H1 (cell line): ENCODE measurements around the gene SMYD1. TPM values are rescaled to one million over a fixed set of nuclear protein-coding genes. Genes with fewer than 3 reads are reported as not detected.

Experiments
- CTCF ChIA-PET: fragments of 300-600 bp; sonication (Branson Sonifier 250); formaldehyde crosslinking; loops from one replicate; lab custom pipeline; 2021; ENCODE audit not compliant: partially characterized antibody; lab: Charles Lee
- POLR2A ChIA-PET: fragments of 300-600 bp; sonication (Branson Sonifier 250); formaldehyde crosslinking; loops from one replicate; lab custom pipeline; 2021; ENCODE audit warnings: inconsistent platforms; ENCODE audit not compliant: partially characterized antibody; lab: Charles Lee
- DNase-seq, 2 experiments: peaks; one replicate each; pipeline versions ENCODE4 v3.0.0 to v3.0.0-alpha.2; 2010 to 2022; ENCODE audit warnings: low spot score in 2 of 2, low read depth in 1 of 2, mixed read lengths in 1 of 2
- FAIRE-seq: peaks from 2 replicates; lab custom pipeline; 2011; peaks lifted over from hg19 to GRCh38; lab: Jason Lieb, UNC
- H2AFZ ChIP-seq: 2 replicates; pipeline ENCODE4 v1.8.1; 2012; ENCODE audit warnings: low read length, inconsistent platforms
- H2AK5ac ChIP-seq: 2 replicates; pipeline ENCODE4 v1.6.1; 2013; ENCODE audit warnings: low read depth, low read length
- H2BK120ac ChIP-seq: replicated peaks from 2 replicates; pipeline ENCODE3; 2013; ENCODE audit warnings: low read depth, low read length, inconsistent platforms
- H2BK12ac ChIP-seq: 2 replicates; pipeline ENCODE4 v1.6.1; 2013; ENCODE audit warnings: low read depth, low read length
- H2BK15ac ChIP-seq: 2 replicates; pipeline ENCODE4 v1.6.1; 2013; ENCODE audit warnings: low read length
- H2BK20ac ChIP-seq: 2 replicates; pipeline ENCODE4 v1.6.1; 2013; ENCODE audit warnings: low read length
- H2BK5ac ChIP-seq: 2 replicates; pipeline ENCODE4 v1.6.1; 2013; ENCODE audit warnings: low read depth, low read length
- H3K14ac ChIP-seq: 2 replicates; pipeline ENCODE4 v1.6.1; 2013; ENCODE audit warnings: inconsistent platforms; ENCODE audit not compliant: insufficient read length
- H3K18ac ChIP-seq: 2 replicates; pipeline ENCODE4 v1.6.1; 2013; ENCODE audit warnings: low read length; ENCODE audit errors: extremely low read depth
- H3K23ac ChIP-seq: 2 replicates; pipeline ENCODE4 v1.6.1; 2013; ENCODE audit warnings: inconsistent platforms; ENCODE audit not compliant: insufficient read length
- H3K23me2 ChIP-seq: 2 replicates; pipeline ENCODE4 v1.6.1; 2013; ENCODE audit warnings: low read depth, low read length
- H3K27ac ChIP-seq: 2 replicates; pipeline ENCODE4 v1.6.1; 2011; ENCODE audit warnings: low read depth, low read length, inconsistent platforms
- H3K27me3 ChIP-seq, 4 experiments: replicated peaks in 1 of 4; 1 replicate in 1 of 4; 2 replicates in 3 of 4; pipeline versions ENCODE4 v1.6.1 to v1.8.1; 2011 to 2013; ENCODE audit warnings: low read length in 3 of 4, mild to moderate bottlenecking in 3 of 4, inconsistent platforms in 2 of 4, mixed read lengths in 2 of 4, moderate library complexity in 1 of 4; ENCODE audit not compliant: control insufficient read depth in 3 of 4, insufficient read depth in 3 of 4; ENCODE audit errors: extremely low read depth in 1 of 4
- H3K36me3 ChIP-seq, 4 experiments: 2 replicates each; pipeline versions ENCODE4 v1.6.1 to v1.8.1; 2011 to 2013; ENCODE audit warnings: mild to moderate bottlenecking in 4 of 4, low read length in 3 of 4, moderate library complexity in 2 of 4, control low read depth in 1 of 4, inconsistent platforms in 1 of 4; ENCODE audit not compliant: insufficient read depth in 4 of 4, control insufficient read depth in 2 of 4
- H3K4ac ChIP-seq: replicated peaks from 2 replicates; pipeline ENCODE3; 2013; ENCODE audit warnings: low read length, low read depth, mixed read lengths, inconsistent platforms; ENCODE audit not compliant: insufficient read length
- H3K4me1 ChIP-seq, 4 experiments: replicated peaks in 1 of 4; 1 replicate in 1 of 4; 2 replicates in 3 of 4; pipeline versions ENCODE4 v1.6.1 to v1.8.1; 2011 to 2013; ENCODE audit warnings: low read length in 3 of 4, inconsistent platforms in 2 of 4, mixed read lengths in 1 of 4; ENCODE audit not compliant: insufficient read depth in 4 of 4, control insufficient read depth in 3 of 4
- H3K4me2 ChIP-seq, 2 experiments: 2 replicates each; pipeline versions ENCODE4 v1.6.1 to v1.8.1; 2011 to 2013; ENCODE audit warnings: low read depth in 2 of 2, low read length in 2 of 2, control low read depth in 1 of 2, inconsistent platforms in 1 of 2, mild to moderate bottlenecking in 1 of 2; ENCODE audit not compliant: insufficient read depth in 1 of 2
- H3K4me3 ChIP-seq, 4 experiments: fragments of 200-600, 300-600 bp in 1 of 4; sonication (generic), shearing (Covaris generic), sonication (Bioruptor Twin) in 1 of 4; 2 replicates each; pipeline versions ENCODE4 v1.5.1 to v1.8.1; 2011 to 2016; ENCODE audit warnings: low read length in 4 of 4, low read depth in 3 of 4, control low read depth in 2 of 4, inconsistent platforms in 2 of 4, mild to moderate bottlenecking in 2 of 4, mixed read lengths in 1 of 4, moderate library complexity in 1 of 4; ENCODE audit not compliant: insufficient read depth in 2 of 4; ENCODE audit errors: extremely low read depth in 1 of 4
- H3K56ac ChIP-seq: replicated peaks from 2 replicates; pipeline ENCODE3; 2013; ENCODE audit warnings: low read depth, mild to moderate bottlenecking, mixed read lengths, low read length, inconsistent platforms; ENCODE audit not compliant: insufficient read length
- H3K79me1 ChIP-seq: 2 replicates; pipeline ENCODE4 v1.6.1; 2013; ENCODE audit warnings: low read depth, low read length, control low read depth
- H3K79me2 ChIP-seq, 2 experiments: 2 replicates each; pipeline versions ENCODE4 v1.6.1 to v1.8.1; 2012 to 2013; ENCODE audit warnings: low read length in 2 of 2, mild to moderate bottlenecking in 2 of 2, inconsistent platforms in 1 of 2; ENCODE audit not compliant: insufficient read depth in 2 of 2, control insufficient read depth in 1 of 2
- H3K9ac ChIP-seq, 4 experiments: replicated peaks in 1 of 4; 1 replicate in 1 of 4; 2 replicates in 3 of 4; pipeline versions ENCODE4 v1.6.1 to v1.8.1; 2011 to 2013; ENCODE audit warnings: low read depth in 3 of 4, low read length in 3 of 4, control low read depth in 2 of 4, mild to moderate bottlenecking in 2 of 4, moderate library complexity in 2 of 4, inconsistent platforms in 1 of 4; ENCODE audit errors: extremely low read depth in 1 of 4
- H3K9me3 ChIP-seq, 2 experiments: 2 replicates each; pipeline versions ENCODE4 v1.6.1 to v1.8.1; 2012 to 2013; ENCODE audit warnings: mild to moderate bottlenecking in 2 of 2, moderate library complexity in 2 of 2, control low read depth in 1 of 2, inconsistent platforms in 1 of 2, low read depth in 1 of 2, low read length in 1 of 2, mixed read lengths in 1 of 2; ENCODE audit not compliant: insufficient read depth in 2 of 2
- H4K20me1 ChIP-seq, 2 experiments: replicated peaks in 1 of 2; 2 replicates each; pipeline versions ENCODE3 to v1.8.1; 2011 to 2013; ENCODE audit warnings: inconsistent platforms in 2 of 2, low read length in 2 of 2, mild to moderate bottlenecking in 1 of 2; ENCODE audit not compliant: insufficient read depth in 2 of 2, control insufficient read depth in 1 of 2
- H4K5ac ChIP-seq: 2 replicates; pipeline ENCODE4 v1.6.1; 2013; ENCODE audit warnings: low read length, low read depth, mixed read lengths, inconsistent platforms; ENCODE audit not compliant: insufficient read length
- H4K8ac ChIP-seq: 2 replicates; pipeline ENCODE4 v1.8.0; 2013; ENCODE audit warnings: mild to moderate bottlenecking, moderate library complexity, low read length, inconsistent platforms; ENCODE audit not compliant: insufficient read depth; ENCODE audit errors: extremely low read depth
- H4K91ac ChIP-seq: replicated peaks from 2 replicates; pipeline ENCODE3; 2013; ENCODE audit warnings: low read length, mixed read lengths, inconsistent platforms; ENCODE audit not compliant: insufficient read length
- MAFK ChIP-seq: IDR thresholded peaks from 2 replicates; pipeline ENCODE4 v1.6.1; 2012; ENCODE audit warnings: low read depth, mild to moderate bottlenecking, improper control_type of control experiment, low read length
- SRF ChIP-seq: IDR thresholded peaks from 2 replicates; pipeline ENCODE4 v1.6.1; 2011; ENCODE audit warnings: mild to moderate bottlenecking, low read depth, low read length, moderate library complexity
- WGBS, 2 experiments: shearing (Covaris generic) in 1 of 2; methylation state at CpG; one replicate each; pipeline versions ENCODE4 v1.1.6 to v1.1.7; 2013 to 2015; ENCODE audit warnings: low lambda C conversion rate in 2 of 2, mixed read lengths in 2 of 2, inconsistent platforms in 1 of 2, low coverage in 1 of 2, missing lambda C conversion rate in 1 of 2; ENCODE audit not compliant: insufficient replicate concordance in 2 of 2, insufficient coverage in 1 of 2, insufficient read length in 1 of 2; ENCODE audit errors: extremely low coverage in 1 of 2, missing lambda C conversion rate in 1 of 2; 5-methylcytosine and 5-hydroxymethylcytosine counted together
- polyA plus RNA-seq, 7 experiments: library from polyadenylated mRNA; depleted of rRNA in 3 of 7; stranded (reverse) in 5 of 7; unstranded in 2 of 7; fragments of >200 nt in 5 of 7; fragments of 200-250 nt in 2 of 7; gene quantifications; 1 replicate in 5 of 7; 2 replicates in 1 of 7; 4 replicates in 1 of 7; pipeline versions ENCODE4 v1.2.1 to v1.2.3, GENCODE V29; 2011 to 2013; ENCODE audit warnings: missing spikeins in 2 of 7, mixed read lengths in 2 of 7
- total RNA-seq: library from RNA; stranded (reverse); fragmentation: NEBNext Ultra II Directional; extraction: Animal tissue kit (Norgen Biotek cat#: 25700); gene quantifications from 2 replicates; pipeline ENCODE4 v1.2.1, GENCODE V29; 2021

Gene SMYD1
- total and polyA plus RNA-seq, 2 of the 8 experiments (the other 6 are each of a cell fraction or from before 2014, with no cell fraction given) = 0.06 TPM; not detected in 1

- CTCF ChIA-PET = interaction anchor here (1.6 to 4.2 kb wide), 2 partner anchors 12 to 37 kb away, joined by 3 to 26 read pairs; no protein-coding TSS in a partner anchor
- Histone ChIP-seq H2AFZ (no peak overlapping the region), H3K4me1 (peaks cover 0 to 12% (median 3%) of the 10 kb centered on the region in 4 experiments; a peak in 5 of 7 replicates), H3K27ac (no peak overlapping the region), H4K5ac (no peak overlapping the region), H3K79me1 (no peaks in the 10 kb centered on the region), H2BK15ac (no peak overlapping the region), H3K4me2 (no peak overlapping the region), H3K27me3 (no peaks in the 10 kb centered on the region), H3K36me3 (no peaks in the 10 kb centered on the region), H2AK5ac (no peak overlapping the region), H3K4me3 (no peak overlapping the region), H3K56ac (no peak overlapping the region), H4K20me1 (no peaks in the 10 kb centered on the region), H3K79me2 (no peaks in the 10 kb centered on the region), H3K14ac (no peak overlapping the region), H2BK120ac (no peak overlapping the region), H2BK5ac (no peak overlapping the region), H4K8ac (no peak overlapping the region), H3K9ac (no peak overlapping the region), H2BK20ac (no peak overlapping the region), H3K9me3 (no peaks in the 10 kb centered on the region), H2BK12ac (no peak overlapping the region), H3K23ac (no peak overlapping the region), H3K18ac (no peak overlapping the region), H3K4ac (no peak overlapping the region), H4K91ac (no peak overlapping the region), H3K23me2 (no peaks in the 10 kb centered on the region)
- POLR2A ChIA-PET = no interaction called here
- no peak for DNase-seq
- no peak for FAIRE-seq
- WGBS, 2 experiments = 90% methylated on average over 4 of the region's 4 CpGs; no CpG with 5 or more reads in 1 of the 2 experiments
- no peak for TF ChIP-seq MAFK
- TF ChIP-seq SRF = no peak
These were observed 30.4 kb downstream of the SMYD1 start for GRCh38 chr2:88097891-88098557.
